GM10266 (cell line): ENCODE results near the gene CDK5.
"Not testable (repeated sequence)": the region's sequence is repeated elsewhere in the genome, so short reads cannot be mapped to it uniquely, and the experiment has no call there.

Experiments
- DNase-seq: peaks from one replicate; pipeline ENCODE4 v3.0.0; 2012; ENCODE audit errors: extremely low spot score
- CTCF ChIP-seq: IDR thresholded peaks from 2 replicates; pipeline ENCODE4 v1.5.1; 2012; ENCODE audit warnings: mild to moderate bottlenecking, low read depth; ENCODE audit not compliant: control insufficient read depth, insufficient read depth; ENCODE audit errors: missing control alignments

The CDK5 gene

GRCh38 chr7:151013356-151013732, 44.4 kb downstream of the CDK5 start:
- no peak for TF ChIP-seq CTCF
- no peak for DNase-seq

- peak; percentile 47 for TF ChIP-seq CTCF
- peak; percentile 65 for DNase-seq
Measured at GRCh38 chr7:151012911-151013347, 44.8 kb downstream of the CDK5 start.

GRCh38 chr7:151012031-151012692, 45.5 kb downstream of the CDK5 start:
- no peak for TF ChIP-seq CTCF
- no peak for DNase-seq

GRCh38 chr7:151011616-151012015, 46.1 kb downstream of the CDK5 start:
- DNase-seq, result not testable (repeated sequence)

- no peak for TF ChIP-seq CTCF
- DNase-seq, result no peak
Measured at GRCh38 chr7:151011097-151011409, 46.6 kb downstream of the CDK5 start.

- TF ChIP-seq CTCF, result no peak
- DNase-seq, result no peak
Measured at GRCh38 chr7:151010307-151011096, 47.2 kb downstream of the CDK5 start.

- DNase-seq, result no peak
- no peak for TF ChIP-seq CTCF
Measured at GRCh38 chr7:151010037-151010306, 47.7 kb downstream of the CDK5 start.
